GM12878 (cell line): ENCODE results near the gene PLEKHA5. TPM values are rescaled to one million over a fixed set of nuclear protein-coding genes. Genes with fewer than 3 reads are reported as not detected.

Experiments
- ATAC-seq: fragments of 200-7000 bp; cut with Tn5 transposase; 3 replicates; pipeline ENCODE4 v1.9.1; 2020; ENCODE audit warnings: mild to moderate bottlenecking, moderate library complexity
- BruUV-seq: library from RNA; stranded (reverse); fragments of 400-500 nt; replicated peaks from 2 replicates; lab custom pipeline; 2021; lab: Mats Ljungman, UMichigan
- CTCF ChIA-PET: fragments of 300-600 bp; sonication (Branson Sonifier 250); formaldehyde crosslinking; extraction: SDS; loops from one replicate; lab custom pipeline; 2021; ENCODE audit warnings: inconsistent platforms; lab: Yijun Ruan, JAX
- POLR2A ChIA-PET: fragments of 350-600 bp; formaldehyde crosslinking; extraction: SDS; loops from one replicate; lab custom pipeline; 2021; ENCODE audit warnings: inconsistent platforms; lab: Charles Lee
- RAD21 ChIA-PET: fragments of 300-600 bp; sonication (Branson Sonifier 250); formaldehyde crosslinking; loops from one replicate; lab custom pipeline; 2023; ENCODE audit warnings: antibody characterized with exemption; ENCODE audit not compliant: unreplicated experiment; lab: Charles Lee
- SMC1A ChIA-PET: fragments of 300-600 bp; sonication (Branson Sonifier 250); formaldehyde crosslinking; loops from one replicate; lab custom pipeline; 2023; ENCODE audit not compliant: unreplicated experiment, uncharacterized antibody; lab: Charles Lee
- DNase-seq: peaks from one replicate; pipeline ENCODE4 v3.0.0-alpha.2; 2011; ENCODE audit warnings: low read depth, low spot score
- FAIRE-seq: peaks from 3 replicates; lab custom pipeline; 2011; peaks lifted over from hg19 to GRCh38; lab: Jason Lieb, UNC
- H2AFZ ChIP-seq: 2 replicates; pipeline ENCODE4 v1.6.0; 2011; ENCODE audit warnings: low read depth, low read length, control low read depth; ENCODE audit not compliant: control insufficient read depth
- H3K27ac ChIP-seq: 2 replicates; pipeline ENCODE4 v1.5.1; 2011; ENCODE audit warnings: control low read depth; ENCODE audit not compliant: control insufficient read depth, insufficient read depth
- H3K27me3 ChIP-seq, 2 experiments: replicated peaks in 1 of 2; 2 replicates each; pipeline versions ENCODE4 v1.6.0 to v1.6.1; 2011; ENCODE audit warnings: low read length in 1 of 2; ENCODE audit not compliant: control insufficient read depth in 2 of 2, insufficient read depth in 2 of 2
- H3K36me3 ChIP-seq, 2 experiments: 2 replicates each; pipeline ENCODE4 v1.5.1; 2011; ENCODE audit warnings: low read length in 1 of 2; ENCODE audit not compliant: control insufficient read depth in 2 of 2, insufficient read depth in 2 of 2
- H3K4me1 ChIP-seq: 2 replicates; pipeline ENCODE4 v1.6.1; 2011; ENCODE audit warnings: mild to moderate bottlenecking, low read length, moderate library complexity, mixed read lengths; ENCODE audit not compliant: control insufficient read depth, insufficient read depth
- H3K4me2 ChIP-seq: 2 replicates; pipeline ENCODE4 v1.6.0; 2011; ENCODE audit warnings: control low read depth; ENCODE audit not compliant: control insufficient read depth, insufficient read depth
- H3K4me3 ChIP-seq: fragments of 200-600 bp; sonication (generic); 2 replicates; pipeline ENCODE4 v1.5.1; 2016
- H3K79me2 ChIP-seq: 2 replicates; pipeline ENCODE4 v1.6.0; 2011; ENCODE audit warnings: low read length; ENCODE audit not compliant: control insufficient read depth, insufficient read depth
- H3K9ac ChIP-seq: 2 replicates; pipeline ENCODE4 v1.8.0; 2011; ENCODE audit warnings: low read length, control low read depth, mixed read lengths; ENCODE audit not compliant: control insufficient read depth, insufficient read depth
- H3K9me3 ChIP-seq: replicated peaks from 3 replicates; pipeline ENCODE4 v1.5.1; 2011; ENCODE audit warnings: mild to moderate bottlenecking, low read length; ENCODE audit not compliant: control insufficient read depth, insufficient read depth
- H4K20me1 ChIP-seq: 2 replicates; pipeline ENCODE4 v1.6.0; 2011; ENCODE audit not compliant: control insufficient read depth, insufficient read depth
- BMI1 ChIP-seq: fragments of 450-650 bp; IDR thresholded peaks from 2 replicates; pipeline ENCODE4 v1.6.1; 2016; ENCODE audit warnings: mild to moderate bottlenecking, moderate library complexity, borderline replicate concordance
- CHD1 ChIP-seq: IDR thresholded peaks from 2 replicates; pipeline ENCODE4 v1.6.1; 2012; ENCODE audit warnings: low read depth, low read length, improper control_type of control experiment
- CHD4 ChIP-seq: fragments of 200-600 bp; sonication (generic); IDR thresholded peaks from 2 replicates; pipeline ENCODE4 v1.6.1; 2016; ENCODE audit warnings: mild to moderate bottlenecking
- EP300 ChIP-seq, 2 experiments: fragments of 150-350 bp in 1 of 2; IDR thresholded peaks; 2 replicates each; pipeline ENCODE4 v1.6.1; 2011 to 2012; ENCODE audit warnings: low read depth in 2 of 2, low read length in 2 of 2, borderline replicate concordance in 1 of 2, improper control_type of control experiment in 1 of 2, inconsistent platforms in 1 of 2; ENCODE audit not compliant: control insufficient read depth in 1 of 2
- GABPA ChIP-seq: IDR thresholded peaks from 2 replicates; pipeline ENCODE4 v1.6.1; 2014; ENCODE audit warnings: antibody characterized with exemption, low read depth, mild to moderate bottlenecking, inconsistent platforms
- KDM1A ChIP-seq: fragments of 200-600 bp; sonication (generic); IDR thresholded peaks from 2 replicates; pipeline ENCODE4 v1.6.1; 2016; ENCODE audit warnings: borderline replicate concordance
- NRF1 ChIP-seq: conservative IDR thresholded peaks from 2 replicates; pipeline ENCODE4 v1.6.1; 2011; ENCODE audit warnings: mild to moderate bottlenecking, low read depth, low read length, improper control_type of control experiment
- PAX5 ChIP-seq: IDR thresholded peaks from 2 replicates; pipeline ENCODE4 v1.6.1; 2011; ENCODE audit warnings: low read depth, low read length, borderline replicate concordance
- PAX8 ChIP-seq: fragments of 450-650 bp; IDR thresholded peaks from 2 replicates; pipeline ENCODE4 v1.6.1; 2017; ENCODE audit warnings: mild to moderate bottlenecking, moderate library complexity
- RAD51 ChIP-seq: fragments of 450-650 bp; IDR thresholded peaks from 2 replicates; pipeline ENCODE4 v1.6.1; 2016; ENCODE audit warnings: moderate library complexity, mild to moderate bottlenecking, inconsistent platforms
- RUNX3 ChIP-seq: IDR thresholded peaks from 2 replicates; pipeline ENCODE4 v1.6.1; 2012; ENCODE audit warnings: low read length, inconsistent platforms
- SMAD5 ChIP-seq: IDR thresholded peaks from 2 replicates; pipeline ENCODE4 v1.6.1; 2016; ENCODE audit warnings: antibody characterized with exemption, low read depth
- SREBF1 ChIP-seq: IDR thresholded peaks from 2 replicates; pipeline ENCODE4 v1.6.1; 2012; ENCODE audit warnings: mild to moderate bottlenecking, low read length
- SUZ12 ChIP-seq: fragments of 200-600 bp; sonication (generic); IDR thresholded peaks from one replicate; pipeline ENCODE4 v1.6.1; 2018; ENCODE audit warnings: antibody characterized with exemption, mild to moderate bottlenecking; ENCODE audit not compliant: unreplicated experiment
- ZNF24 ChIP-seq: fragments of 450-650 bp; IDR thresholded peaks from 2 replicates; pipeline ENCODE4 v1.6.1; 2017; ENCODE audit warnings: antibody characterized with exemption, mild to moderate bottlenecking
- WGBS: methylation state at CpG from one replicate; pipeline ENCODE4 v1.1.6; 2016; ENCODE audit warnings: low lambda C conversion rate; ENCODE audit not compliant: insufficient replicate concordance, insufficient coverage; ENCODE audit errors: missing lambda C conversion rate; 5-methylcytosine and 5-hydroxymethylcytosine counted together
- in situ Hi-C: fragments of 300-500 bp; cut with MboI; formaldehyde crosslinking; loops from 9 replicates; pipeline ENCODE4 v1.14.3; 2018; ENCODE audit warnings: mixed read lengths
- intact Hi-C: fragments of 100-400 bp; cut with micrococcal nuclease; formaldehyde crosslinking; loops from one replicate; pipeline ENCODE4 v1.14.2; 2022; ENCODE audit not compliant: unreplicated experiment
- polyA plus RNA-seq, 11 experiments: library from polyadenylated mRNA; depleted of rRNA in 4 of 11; unstranded in 6 of 11; stranded (reverse) in 5 of 11; fragments of >200 nt; fragmentation: Nextera tagmentation in 4 of 11; fragmentation: Illumina TruSeq in 1 of 11; extraction: Ambion mirVana in 4 of 11; extraction: Trizol in 1 of 11; gene quantifications; 1 replicate in 1 of 11; 2 replicates in 10 of 11; pipeline versions ENCODE4 v1.2.1 to v1.2.3, GENCODE V29; 2011 to 2016; ENCODE audit warnings: inconsistent platforms in 2 of 11, missing spikeins in 2 of 11, low read depth in 1 of 11
- total RNA-seq, 4 experiments: library from RNA; depleted of rRNA in 3 of 4; stranded (reverse); fragments of >200 nt in 3 of 4; fragmentation: Illumina TruSeq in 1 of 4; extraction: Trizol in 1 of 4; gene quantifications; 2 replicates each; pipeline versions ENCODE4 v1.2.1 to v1.2.3, GENCODE V29; 2013 to 2021
- TF ChIP-seq, protein P1 (sequence below): fragments of 450-650 bp; IDR thresholded peaks from 2 replicates; pipeline ENCODE4 v1.6.1; 2017; ENCODE audit warnings: low read depth, mild to moderate bottlenecking, moderate library complexity
- TF ChIP-seq, protein P2 (sequence below), 3 experiments: IDR thresholded peaks in 2 of 3; conservative IDR thresholded peaks in 1 of 3; 2 replicates each; pipeline ENCODE4 v1.5.1; 2011; ENCODE audit warnings: low read depth in 3 of 3, low read length in 3 of 3, mild to moderate bottlenecking in 3 of 3, control low read depth in 2 of 3, moderate library complexity in 2 of 3, inconsistent platforms in 1 of 3, mixed read lengths in 1 of 3; ENCODE audit not compliant: control insufficient read depth in 2 of 3, insufficient read depth in 1 of 3; ENCODE audit errors: extremely low read depth in 1 of 3
- TF ChIP-seq, protein P3 (sequence below): fragments of 150-350 bp; IDR thresholded peaks from 2 replicates; pipeline ENCODE4 v1.6.1; 2014; ENCODE audit warnings: mild to moderate bottlenecking, low read depth, low read length

PLEKHA5 gene
- total and polyA plus RNA-seq, 10 of the 15 experiments (the other 5 are each of a cell fraction or from before 2014, with no cell fraction given), result 0.09 to 0.33 (median 0.18) TPM; not detected in 3

DNA sequence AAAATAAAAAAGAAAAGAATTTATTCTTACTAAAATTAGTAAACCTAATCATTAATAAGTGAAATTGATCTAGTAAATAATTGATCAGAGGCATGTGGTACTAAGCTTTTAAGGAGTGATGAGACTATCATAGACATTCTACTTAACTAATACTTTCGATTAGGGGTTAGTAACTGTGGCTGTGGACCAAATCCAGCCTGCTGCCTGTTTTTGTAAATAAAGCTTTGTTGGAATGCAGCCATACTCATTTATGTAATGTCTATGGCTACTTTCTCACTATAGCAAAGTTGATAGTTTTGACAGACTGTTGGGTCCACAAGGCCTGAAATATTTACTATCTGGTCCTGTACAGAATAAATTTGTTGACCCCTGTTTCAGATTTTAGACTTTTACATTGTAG lies 63.2 kb downstream of the PLEKHA5 start:
- Histone ChIP-seq H3K9ac (no peak overlapping the region), H3K4me1 (no peaks in the 10 kb centered on the region), H3K9me3 (no peaks in the 10 kb centered on the region), H3K27ac (no peak overlapping the region), H3K4me3 (no peak overlapping the region), H3K79me2 (no peaks in the 10 kb centered on the region), H2AFZ (no peak overlapping the region), H3K36me3 (no peaks in the 10 kb centered on the region)
- FAIRE-seq, result no peak
- intact Hi-C loops (no loop called here), in situ Hi-C loops (no loop called here)
- CTCF ChIA-PET, result no interaction called here
- SMC1A ChIA-PET, result interaction anchor here (1.0 kb wide), 1 partner anchor 10 kb away, joined by 4 read pairs; no protein-coding TSS in a partner anchor
- 5% methylated on average over 1 of the region's 1 CpG for WGBS
- no TSS peak for BruUV-seq
- no peak for DNase-seq
- ATAC-seq, result no peak
- no peak for TF ChIP-seq SREBF1
- TF ChIP-seq CHD1, result no peak
- TF ChIP-seq CHD4, result no peak
- no peak for TF ChIP-seq NRF1
- TF ChIP-seq SMAD5, result no peak
- TF ChIP-seq KDM1A, result no peak
- TF ChIP-seq EP300 (IDR thresholded peaks at IDR 0.05; ENCODE audit: borderline replicate concordance in 1 of 2, control insufficient read depth in 1 of 2, low read depth in 2 of 2, low read length in 2 of 2), result no peak
- no peak for TF ChIP-seq PAX5
- TF ChIP-seq PAX8, result no peak
- TF ChIP-seq, protein P1, sequence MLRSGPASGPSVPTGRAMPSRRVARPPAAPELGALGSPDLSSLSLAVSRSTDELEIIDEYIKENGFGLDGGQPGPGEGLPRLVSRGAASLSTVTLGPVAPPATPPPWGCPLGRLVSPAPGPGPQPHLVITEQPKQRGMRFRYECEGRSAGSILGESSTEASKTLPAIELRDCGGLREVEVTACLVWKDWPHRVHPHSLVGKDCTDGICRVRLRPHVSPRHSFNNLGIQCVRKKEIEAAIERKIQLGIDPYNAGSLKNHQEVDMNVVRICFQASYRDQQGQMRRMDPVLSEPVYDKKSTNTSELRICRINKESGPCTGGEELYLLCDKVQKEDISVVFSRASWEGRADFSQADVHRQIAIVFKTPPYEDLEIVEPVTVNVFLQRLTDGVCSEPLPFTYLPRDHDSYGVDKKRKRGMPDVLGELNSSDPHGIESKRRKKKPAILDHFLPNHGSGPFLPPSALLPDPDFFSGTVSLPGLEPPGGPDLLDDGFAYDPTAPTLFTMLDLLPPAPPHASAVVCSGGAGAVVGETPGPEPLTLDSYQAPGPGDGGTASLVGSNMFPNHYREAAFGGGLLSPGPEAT, result no peak
- TF ChIP-seq RAD51, result no peak
- no peak for TF ChIP-seq BMI1
- TF ChIP-seq GABPA, result no peak
- TF ChIP-seq, protein P2, sequence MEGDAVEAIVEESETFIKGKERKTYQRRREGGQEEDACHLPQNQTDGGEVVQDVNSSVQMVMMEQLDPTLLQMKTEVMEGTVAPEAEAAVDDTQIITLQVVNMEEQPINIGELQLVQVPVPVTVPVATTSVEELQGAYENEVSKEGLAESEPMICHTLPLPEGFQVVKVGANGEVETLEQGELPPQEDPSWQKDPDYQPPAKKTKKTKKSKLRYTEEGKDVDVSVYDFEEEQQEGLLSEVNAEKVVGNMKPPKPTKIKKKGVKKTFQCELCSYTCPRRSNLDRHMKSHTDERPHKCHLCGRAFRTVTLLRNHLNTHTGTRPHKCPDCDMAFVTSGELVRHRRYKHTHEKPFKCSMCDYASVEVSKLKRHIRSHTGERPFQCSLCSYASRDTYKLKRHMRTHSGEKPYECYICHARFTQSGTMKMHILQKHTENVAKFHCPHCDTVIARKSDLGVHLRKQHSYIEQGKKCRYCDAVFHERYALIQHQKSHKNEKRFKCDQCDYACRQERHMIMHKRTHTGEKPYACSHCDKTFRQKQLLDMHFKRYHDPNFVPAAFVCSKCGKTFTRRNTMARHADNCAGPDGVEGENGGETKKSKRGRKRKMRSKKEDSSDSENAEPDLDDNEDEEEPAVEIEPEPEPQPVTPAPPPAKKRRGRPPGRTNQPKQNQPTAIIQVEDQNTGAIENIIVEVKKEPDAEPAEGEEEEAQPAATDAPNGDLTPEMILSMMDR (IDR thresholded peaks at IDR 0.05 in 2 of 3, conservative IDR thresholded peaks at IDR 0.05 in 1 of 3; ENCODE audit: control insufficient read depth in 2 of 3, extremely low read depth in 1 of 3, insufficient read depth in 1 of 3, low read depth in 3 of 3, low read length in 3 of 3), result no peak
- no peak for TF ChIP-seq ZNF24
- no peak for TF ChIP-seq SUZ12
- TF ChIP-seq, protein P3, sequence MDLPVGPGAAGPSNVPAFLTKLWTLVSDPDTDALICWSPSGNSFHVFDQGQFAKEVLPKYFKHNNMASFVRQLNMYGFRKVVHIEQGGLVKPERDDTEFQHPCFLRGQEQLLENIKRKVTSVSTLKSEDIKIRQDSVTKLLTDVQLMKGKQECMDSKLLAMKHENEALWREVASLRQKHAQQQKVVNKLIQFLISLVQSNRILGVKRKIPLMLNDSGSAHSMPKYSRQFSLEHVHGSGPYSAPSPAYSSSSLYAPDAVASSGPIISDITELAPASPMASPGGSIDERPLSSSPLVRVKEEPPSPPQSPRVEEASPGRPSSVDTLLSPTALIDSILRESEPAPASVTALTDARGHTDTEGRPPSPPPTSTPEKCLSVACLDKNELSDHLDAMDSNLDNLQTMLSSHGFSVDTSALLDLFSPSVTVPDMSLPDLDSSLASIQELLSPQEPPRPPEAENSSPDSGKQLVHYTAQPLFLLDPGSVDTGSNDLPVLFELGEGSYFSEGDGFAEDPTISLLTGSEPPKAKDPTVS, result no peak
- TF ChIP-seq RUNX3, result no peak
- TF ChIP-seq, all 136 proteins: peak for 0
- Histone ChIP-seq H3K4me2 (no peak overlapping the region), H4K20me1 (no peaks in the 10 kb centered on the region), H3K27me3 (no peaks in the 10 kb centered on the region)
- POLR2A ChIA-PET, result no interaction called here
- RAD21 ChIA-PET, result no interaction called here
